ENCODE data around the gene PCSK2.

Gene PCSK2

GRCh38 chr20:17236766-17237165, 9.9 kb downstream of the PCSK2 start:
- in situ Hi-C loops (cut with MboI; ENCODE audit: low sequenced_read_pairs): no loop called here

- in situ Hi-C loops (cut with MboI; ENCODE audit: low sequenced_read_pairs): no loop called here
Measured at GRCh38 chr20:17248224-17248623, 21.4 kb downstream of the PCSK2 start.

GRCh38 chr20:17262786-17263185, 35.9 kb downstream of the PCSK2 start:
- in situ Hi-C loops (cut with MboI; ENCODE audit: low sequenced_read_pairs): no loop called here

GRCh38 chr20:17273717-17274116, 46.9 kb downstream of the PCSK2 start:
- in situ Hi-C loops (cut with MboI; ENCODE audit: low sequenced_read_pairs): no loop called here

- in situ Hi-C loops (cut with MboI; ENCODE audit: low sequenced_read_pairs): no loop called here
Measured at GRCh38 chr20:17276101-17276500, 49.3 kb downstream of the PCSK2 start.

GRCh38 chr20:17281478-17281877, 54.6 kb downstream of the PCSK2 start:
- in situ Hi-C loops (cut with MboI; ENCODE audit: low sequenced_read_pairs): no loop called here

GRCh38 chr20:17282501-17282900, 55.7 kb downstream of the PCSK2 start:
- in situ Hi-C loops (cut with MboI; ENCODE audit: low sequenced_read_pairs): no loop called here

- in situ Hi-C loops (cut with MboI; ENCODE audit: low sequenced_read_pairs): no loop called here
Measured at GRCh38 chr20:17287503-17287902, 60.7 kb downstream of the PCSK2 start.

GRCh38 chr20:17287998-17288397, 61.2 kb downstream of the PCSK2 start:
- in situ Hi-C loops (cut with MboI; ENCODE audit: low sequenced_read_pairs): no loop called here

- in situ Hi-C loops (cut with MboI; ENCODE audit: low sequenced_read_pairs): no loop called here
Measured at GRCh38 chr20:17295151-17295726, 68.4 kb downstream of the PCSK2 start.

- in situ Hi-C loops (cut with MboI; ENCODE audit: low sequenced_read_pairs): no loop called here
Measured at GRCh38 chr20:17295991-17296390, 69.2 kb downstream of the PCSK2 start.

- in situ Hi-C loops (cut with MboI; ENCODE audit: low sequenced_read_pairs): no loop called here
Measured at GRCh38 chr20:17298171-17298570, 71.3 kb downstream of the PCSK2 start.

- in situ Hi-C loops (cut with MboI; ENCODE audit: low sequenced_read_pairs): no loop called here
Measured at GRCh38 chr20:17298751-17299150, 71.9 kb downstream of the PCSK2 start.

GRCh38 chr20:17300113-17300512, 73.3 kb downstream of the PCSK2 start:
- in situ Hi-C loops (cut with MboI; ENCODE audit: low sequenced_read_pairs): no loop called here

GRCh38 chr20:17304774-17305173, 77.9 kb downstream of the PCSK2 start:
- in situ Hi-C loops (cut with MboI; ENCODE audit: low sequenced_read_pairs): no loop called here

- in situ Hi-C loops (cut with MboI; ENCODE audit: low sequenced_read_pairs): no loop called here
Measured at GRCh38 chr20:17306427-17306826, 79.6 kb downstream of the PCSK2 start.

GRCh38 chr20:17314264-17314663, 87.4 kb downstream of the PCSK2 start:
- in situ Hi-C loops (cut with MboI; ENCODE audit: low sequenced_read_pairs): no loop called here

- in situ Hi-C loops (cut with MboI; ENCODE audit: low sequenced_read_pairs): no loop called here
Measured at GRCh38 chr20:17315407-17316231, 88.8 kb downstream of the PCSK2 start.

GRCh38 chr20:17316316-17317038, 89.6 kb downstream of the PCSK2 start:
- in situ Hi-C loops (cut with MboI; ENCODE audit: low sequenced_read_pairs): no loop called here

GRCh38 chr20:17317341-17317740, 90.5 kb downstream of the PCSK2 start:
- in situ Hi-C loops (cut with MboI; ENCODE audit: low sequenced_read_pairs): no loop called here

GRCh38 chr20:17320456-17320855, 93.6 kb downstream of the PCSK2 start:
- in situ Hi-C loops (cut with MboI; ENCODE audit: low sequenced_read_pairs): no loop called here

GRCh38 chr20:17326096-17326495, 99.3 kb downstream of the PCSK2 start:
- in situ Hi-C loops (cut with MboI; ENCODE audit: low sequenced_read_pairs): no loop called here
